ENCODE data around the gene HAGHL.

HAGHL gene

DNA sequence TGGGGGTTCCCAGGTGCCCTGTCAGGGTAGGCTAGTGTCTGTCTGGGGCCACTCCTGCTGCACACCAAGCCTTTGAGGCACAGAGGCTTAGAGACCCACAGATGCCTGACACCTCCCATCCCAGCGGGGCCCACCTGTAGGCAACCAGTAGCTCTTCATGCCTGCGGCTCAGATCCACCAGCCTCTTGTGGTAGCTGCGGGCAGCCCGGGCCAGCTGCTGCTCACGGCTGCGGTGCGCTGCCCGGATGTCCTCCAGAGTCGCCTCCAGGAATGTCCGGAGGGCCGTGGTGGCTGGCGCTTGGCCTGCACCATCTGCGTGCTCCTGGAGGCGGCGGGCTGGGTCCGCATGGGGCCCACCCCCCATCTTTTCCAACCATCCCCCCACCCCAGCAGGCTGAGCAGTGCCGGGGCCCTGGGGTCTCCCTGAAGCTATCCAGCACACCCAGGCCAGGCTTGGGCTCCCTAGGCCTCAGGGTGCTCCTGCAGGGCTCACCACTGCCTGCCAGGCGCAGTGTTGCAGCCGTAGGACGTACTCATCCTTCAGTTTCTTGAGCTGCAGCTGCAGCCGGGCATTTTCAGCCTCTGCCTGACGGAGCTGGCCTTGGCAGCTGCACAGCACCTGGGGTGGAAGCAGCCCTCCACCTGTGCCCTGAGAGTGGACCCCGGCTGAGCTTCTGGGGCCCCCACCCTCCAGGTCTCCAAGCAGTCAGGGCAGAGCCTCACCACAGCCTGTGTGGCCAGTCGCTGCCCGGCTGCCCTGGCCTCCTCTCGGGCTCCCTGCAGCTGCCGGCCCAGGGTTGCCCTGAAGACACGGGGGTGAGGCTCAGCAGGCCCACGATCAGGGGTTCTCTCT, 2.5 kb upstream of the HAGHL start:
- 88 to 89% methylated on average over 22 of the region's 29 CpGs for WGBS, 2 experiments (ENCODE audit: insufficient coverage in 2 of 2)
- peaks cover 11% of the 10 kb centered on the region for H3K4me1 ChIP-seq (ENCODE audit: control insufficient read depth, insufficient read depth, low read length, poor library complexity, severe bottlenecking)

DNA sequence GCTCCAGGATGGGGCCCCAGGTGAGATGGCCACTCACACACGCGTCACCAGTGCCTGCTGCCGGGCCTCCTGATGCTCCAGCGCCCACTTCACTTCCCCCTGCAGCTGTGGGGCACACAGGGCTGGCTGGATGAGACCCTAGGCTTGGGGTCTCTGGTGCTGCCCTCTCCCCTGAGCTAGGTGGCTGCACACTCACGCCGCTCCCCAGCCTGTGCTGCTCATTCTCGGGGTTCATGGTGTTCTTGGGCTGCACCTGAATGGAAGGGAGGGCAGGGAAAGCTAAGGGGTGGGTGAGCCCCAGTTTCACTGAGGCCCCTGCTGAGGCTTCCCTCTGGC, 1.9 kb upstream of the HAGHL start:
- WGBS, 2 experiments (ENCODE audit: insufficient coverage in 2 of 2), result 92 to 96% methylated on average over 6 to 7 of the region's 7 CpGs
- Histone ChIP-seq H3K36me3 (ENCODE audit: control insufficient read depth, insufficient read depth, low read length) (peaks cover 3% of the 10 kb centered on the region), H3K4me1 (ENCODE audit: control insufficient read depth, insufficient read depth, low read length, poor library complexity, severe bottlenecking) (peaks cover 8% of the 10 kb centered on the region), H3K9me3 (ENCODE audit: control insufficient read depth, low read length) (no peaks in the 10 kb centered on the region), H3K4me3 (ENCODE audit: extremely low read depth, insufficient read depth, low read length, poor library complexity, severe bottlenecking) (no peak overlapping the region), H3K27ac (ENCODE audit: low read depth, low read length, severe bottlenecking) (no peak overlapping the region)

More for the DNA sequence above, 2.5 kb upstream of the HAGHL start:
- H3K4me3 ChIP-seq (ENCODE audit: extremely low read depth, insufficient read depth, low read length, poor library complexity, severe bottlenecking), result no peak overlapping the region
- no peak overlapping the region for H3K27ac ChIP-seq (ENCODE audit: low read depth, low read length, severe bottlenecking)
- H3K9me3 ChIP-seq (ENCODE audit: control insufficient read depth, low read length), result no peaks in the 10 kb centered on the region
- peaks cover 3% of the 10 kb centered on the region for H3K36me3 ChIP-seq (ENCODE audit: control insufficient read depth, insufficient read depth, low read length)

DNA sequence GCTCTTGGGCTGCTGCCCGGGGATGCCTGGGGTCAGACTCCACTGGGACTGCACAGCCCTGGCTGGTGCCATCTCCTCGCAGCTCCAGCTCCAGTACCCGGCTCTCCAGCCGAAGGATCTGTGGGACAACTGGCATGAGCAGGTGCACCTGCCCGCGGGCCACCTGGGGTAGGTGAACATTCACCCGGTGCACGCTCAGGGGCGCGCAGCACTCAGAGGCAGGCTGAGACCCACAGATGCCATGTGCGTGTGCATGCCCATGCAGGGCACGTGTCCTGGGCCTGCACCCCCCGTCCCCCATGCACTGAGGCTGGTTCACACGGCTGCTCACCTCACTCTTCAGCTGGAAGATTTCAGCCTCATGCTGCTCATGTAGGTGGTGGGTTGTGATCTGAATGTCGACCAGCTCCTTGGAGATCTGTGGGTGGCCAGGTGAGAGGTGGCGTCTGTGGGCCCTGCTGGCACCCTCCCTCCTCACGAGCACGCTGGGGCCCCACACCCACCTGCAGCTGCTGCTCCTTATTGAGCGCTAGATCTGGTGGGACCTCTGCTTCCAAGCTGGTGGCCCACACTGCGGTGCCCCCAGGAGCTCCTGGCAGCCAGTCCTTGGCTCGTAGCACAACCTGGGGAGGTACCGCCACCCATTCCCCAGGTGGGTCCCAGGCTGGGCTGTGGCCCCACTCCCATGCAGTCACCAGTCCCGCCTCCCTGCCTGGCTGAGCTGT, 1.3 kb upstream of the HAGHL start:
- Histone ChIP-seq H3K27ac (ENCODE audit: low read depth, low read length, severe bottlenecking) (no peak overlapping the region), H3K4me3 (ENCODE audit: extremely low read depth, insufficient read depth, low read length, poor library complexity, severe bottlenecking) (no peak overlapping the region), H3K36me3 (ENCODE audit: control insufficient read depth, insufficient read depth, low read length) (peaks cover 4% of the 10 kb centered on the region), H3K9me3 (ENCODE audit: control insufficient read depth, low read length) (no peaks in the 10 kb centered on the region), H3K4me1 (ENCODE audit: control insufficient read depth, insufficient read depth, low read length, poor library complexity, severe bottlenecking) (peaks cover 4% of the 10 kb centered on the region)
- WGBS, 2 experiments (ENCODE audit: insufficient coverage in 2 of 2), result 91 to 95% methylated on average over 21 of the region's 23 CpGs

DNA sequence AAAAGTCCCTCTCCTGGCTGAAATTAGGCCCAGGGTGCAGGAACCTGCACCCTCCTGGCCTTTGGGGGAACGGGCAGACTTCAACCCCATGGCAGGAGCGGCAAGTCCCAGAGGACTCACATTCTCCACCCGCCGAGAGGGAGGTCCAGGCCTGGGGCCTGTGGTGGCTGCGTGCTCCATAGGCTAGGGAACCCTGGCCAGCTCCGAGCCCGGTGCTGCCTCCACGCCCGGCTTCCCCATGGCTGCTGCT, 793 bp upstream of the HAGHL start:
- Histone ChIP-seq H3K9me3 (ENCODE audit: control insufficient read depth, low read length) (no peaks in the 10 kb centered on the region), H3K27ac (ENCODE audit: low read depth, low read length, severe bottlenecking) (no peak overlapping the region), H3K4me1 (ENCODE audit: control insufficient read depth, insufficient read depth, low read length, poor library complexity, severe bottlenecking) (peaks cover 4% of the 10 kb centered on the region), H3K4me3 (ENCODE audit: extremely low read depth, insufficient read depth, low read length, poor library complexity, severe bottlenecking) (no peak overlapping the region), H3K36me3 (ENCODE audit: control insufficient read depth, insufficient read depth, low read length) (peaks cover 9% of the 10 kb centered on the region)
- WGBS, 2 experiments (ENCODE audit: insufficient coverage in 2 of 2), result 41 to 50% methylated on average over 7 to 9 of the region's 9 CpGs

DNA sequence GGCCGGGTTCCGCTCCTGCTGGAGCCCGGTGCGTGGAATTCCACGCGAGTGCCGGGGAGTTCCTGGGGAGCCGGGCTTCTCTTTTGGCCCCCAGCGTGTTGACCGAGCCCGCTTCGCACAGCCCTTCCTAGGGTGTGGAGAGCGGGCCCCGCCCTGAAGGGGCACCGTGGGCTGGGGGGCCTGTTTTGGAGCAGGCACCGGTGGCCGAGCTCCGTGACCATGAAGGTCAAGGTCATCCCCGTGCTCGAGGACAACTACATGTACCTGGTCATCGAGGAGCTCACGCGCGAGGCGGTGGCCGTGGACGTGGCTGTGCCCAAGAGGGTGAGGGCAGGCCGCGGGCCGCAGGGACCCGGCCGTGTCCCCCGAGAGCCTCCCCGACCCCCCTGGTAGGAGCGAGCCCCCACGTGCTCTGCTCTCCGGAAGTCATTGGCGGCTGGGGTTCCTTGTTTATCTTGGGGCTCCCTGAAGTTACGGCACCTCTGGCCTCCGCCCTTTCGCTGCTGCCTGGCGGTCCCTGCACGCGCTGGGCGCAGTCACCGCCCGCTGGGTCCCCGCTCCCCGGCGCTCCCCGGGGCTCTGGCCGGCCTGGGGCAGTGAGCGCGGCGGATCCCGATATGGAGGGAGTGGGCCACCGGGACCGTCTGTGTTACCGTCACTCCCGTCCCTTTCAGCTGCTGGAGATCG, 528 bp downstream of the HAGHL start:
- H3K27ac ChIP-seq (ENCODE audit: low read depth, low read length, severe bottlenecking), result no peak overlapping the region
- 3% methylated on average over 47 to 58 of the region's 61 CpGs for WGBS, 2 experiments (ENCODE audit: insufficient coverage in 2 of 2)
- H3K4me1 ChIP-seq (ENCODE audit: control insufficient read depth, insufficient read depth, low read length, poor library complexity, severe bottlenecking), result peaks cover 4% of the 10 kb centered on the region
- H3K4me3 ChIP-seq (ENCODE audit: extremely low read depth, insufficient read depth, low read length, poor library complexity, severe bottlenecking), result peak overlapping the region; percentile 58
- H3K9me3 ChIP-seq (ENCODE audit: control insufficient read depth, low read length), result no peaks in the 10 kb centered on the region
- H3K36me3 ChIP-seq (ENCODE audit: control insufficient read depth, insufficient read depth, low read length), result peaks cover 15% of the 10 kb centered on the region

DNA sequence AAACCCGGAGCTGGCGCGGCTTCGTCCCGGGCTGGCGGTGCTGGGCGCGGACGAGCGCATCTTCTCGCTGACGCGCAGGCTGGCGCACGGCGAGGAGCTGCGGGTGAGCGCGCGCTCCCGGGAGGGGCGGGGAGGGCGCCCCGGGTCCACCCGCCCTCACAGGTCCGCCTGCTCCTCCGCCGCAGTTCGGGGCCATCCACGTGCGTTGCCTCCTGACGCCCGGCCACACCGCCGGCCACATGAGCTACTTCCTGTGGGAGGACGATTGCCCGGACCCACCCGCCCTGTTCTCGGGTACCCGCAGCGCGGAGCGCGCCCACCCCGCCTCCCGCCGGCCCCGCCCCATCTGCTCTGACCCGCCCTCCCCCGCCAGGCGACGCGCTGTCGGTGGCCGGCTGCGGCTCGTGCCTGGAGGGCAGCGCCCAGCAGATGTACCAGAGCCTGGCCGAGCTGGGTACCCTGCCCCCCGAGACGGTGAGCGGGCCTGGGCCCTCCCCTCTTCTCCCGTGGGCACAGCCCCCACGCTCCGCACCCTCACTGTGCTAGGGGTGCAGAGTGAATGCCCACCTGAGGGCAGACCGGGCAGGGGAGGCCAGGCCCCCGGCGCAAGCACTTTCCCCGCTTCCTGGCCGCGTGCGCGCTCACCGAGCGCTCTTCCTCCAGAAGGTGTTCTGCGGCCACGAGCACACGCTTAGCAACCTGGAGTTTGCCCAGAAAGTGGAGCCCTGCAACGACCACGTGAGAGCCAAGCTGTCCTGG, 1.4 kb downstream of the HAGHL start:
- WGBS, 2 experiments (ENCODE audit: insufficient coverage in 2 of 2), result 3% methylated on average over 57 to 61 of the region's 80 CpGs

DNA sequence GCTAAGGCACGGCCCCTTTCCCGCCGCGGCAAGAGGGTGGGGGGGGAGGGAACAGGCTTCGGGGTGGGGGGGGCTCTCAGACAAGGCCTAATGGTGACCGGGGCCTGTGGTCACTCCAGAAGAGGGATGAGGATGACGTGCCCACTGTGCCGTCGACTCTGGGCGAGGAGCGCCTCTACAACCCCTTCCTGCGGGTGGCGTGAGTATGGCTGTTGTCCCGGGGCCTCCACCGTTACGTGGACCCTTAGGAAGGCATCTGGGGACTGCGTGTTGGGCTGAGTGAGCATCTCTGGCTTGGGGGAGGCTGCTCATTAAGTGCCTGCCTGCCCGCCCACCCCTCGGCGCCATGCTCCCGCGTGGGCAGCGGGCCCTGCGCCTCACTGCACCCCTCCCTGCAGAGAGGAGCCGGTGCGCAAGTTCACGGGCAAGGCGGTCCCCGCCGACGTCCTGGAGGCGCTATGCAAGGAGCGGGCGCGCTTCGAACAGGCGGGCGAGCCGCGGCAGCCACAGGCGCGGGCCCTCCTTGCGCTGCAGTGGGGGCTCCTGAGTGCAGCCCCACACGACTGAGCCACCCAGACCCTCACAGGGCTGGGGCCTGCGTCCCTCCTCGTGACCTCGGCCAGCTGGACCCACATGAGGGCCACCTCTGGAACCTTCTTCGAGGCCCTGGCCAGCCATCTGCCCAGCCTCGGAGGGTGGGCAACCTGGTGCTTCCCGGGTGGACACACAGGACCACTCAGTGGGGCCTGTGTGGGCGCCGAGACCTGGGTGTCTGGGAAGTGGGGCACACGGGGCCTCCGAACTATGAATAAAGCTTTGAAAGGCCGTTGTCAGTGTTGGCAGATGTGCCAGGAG, 2.2 kb downstream of the HAGHL start:
- WGBS, 2 experiments (ENCODE audit: insufficient coverage in 2 of 2), result 83 to 86% methylated on average over 46 to 52 of the region's 55 CpGs

More for the DNA sequence above, 1.4 kb downstream of the HAGHL start:
- Histone ChIP-seq H3K36me3 (ENCODE audit: control insufficient read depth, insufficient read depth, low read length) (peaks cover 19% of the 10 kb centered on the region), H3K4me1 (ENCODE audit: control insufficient read depth, insufficient read depth, low read length, poor library complexity, severe bottlenecking) (peaks cover 4% of the 10 kb centered on the region), H3K9me3 (ENCODE audit: control insufficient read depth, low read length) (no peaks in the 10 kb centered on the region), H3K27ac (ENCODE audit: low read depth, low read length, severe bottlenecking) (no peak overlapping the region), H3K4me3 (ENCODE audit: extremely low read depth, insufficient read depth, low read length, poor library complexity, severe bottlenecking) (peak overlapping the region; percentile 58)

DNA sequence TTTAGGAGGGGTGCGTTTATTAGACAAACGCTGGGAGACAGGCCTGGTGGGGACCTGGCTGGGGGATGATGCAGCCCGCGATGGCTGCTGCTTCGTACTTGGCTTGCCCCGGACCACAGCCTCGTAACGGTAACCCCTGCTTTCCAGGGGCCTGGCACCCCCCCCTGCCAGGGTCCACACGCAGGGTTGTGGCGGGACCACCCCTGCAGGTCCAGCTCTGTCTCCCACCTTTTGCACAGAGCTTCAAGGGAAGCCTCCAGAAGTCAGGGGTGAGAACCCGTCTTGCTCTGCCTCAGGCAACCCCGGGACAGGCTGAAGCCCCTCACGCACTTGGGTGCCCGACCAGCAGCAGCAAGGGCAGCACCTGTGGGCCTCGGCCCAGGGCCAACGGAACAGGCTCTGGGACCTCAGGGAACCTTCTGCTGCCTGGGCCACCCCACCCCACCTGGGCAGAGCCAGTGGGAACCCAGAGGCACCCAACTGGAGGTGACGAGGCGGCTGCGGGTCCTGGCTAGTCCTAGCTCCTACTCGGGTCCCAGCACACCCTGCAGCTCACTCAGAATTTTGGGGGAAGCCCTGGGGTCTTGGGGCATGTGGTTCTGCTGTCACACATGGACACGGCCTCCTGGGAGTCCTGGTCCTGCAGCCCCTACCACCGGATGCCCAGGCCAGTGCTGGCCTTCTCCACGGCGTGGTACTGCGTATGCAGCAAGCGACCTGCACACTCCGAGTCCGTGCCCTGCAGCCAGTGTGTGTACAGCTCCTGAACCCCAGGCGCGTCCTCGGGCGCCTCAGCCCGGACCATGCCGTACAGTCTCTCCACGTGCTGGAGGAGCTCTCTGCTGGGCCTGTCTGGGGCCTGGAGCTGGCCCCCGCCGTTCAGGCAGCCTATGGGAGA, 3.1 kb downstream of the HAGHL start:
- Histone ChIP-seq H3K9me3 (ENCODE audit: control insufficient read depth, low read length) (no peaks in the 10 kb centered on the region), H3K36me3 (ENCODE audit: control insufficient read depth, insufficient read depth, low read length) (peaks cover 24% of the 10 kb centered on the region), H3K4me1 (ENCODE audit: control insufficient read depth, insufficient read depth, low read length, poor library complexity, severe bottlenecking) (peaks cover 4% of the 10 kb centered on the region), H3K4me3 (ENCODE audit: extremely low read depth, insufficient read depth, low read length, poor library complexity, severe bottlenecking) (no peak overlapping the region), H3K27ac (ENCODE audit: low read depth, low read length, severe bottlenecking) (no peak overlapping the region)
- WGBS, 2 experiments (ENCODE audit: insufficient coverage in 2 of 2), result 93% methylated on average over 35 to 37 of the region's 37 CpGs

More for the DNA sequence above, 2.2 kb downstream of the HAGHL start:
- Histone ChIP-seq H3K27ac (ENCODE audit: low read depth, low read length, severe bottlenecking) (no peak overlapping the region), H3K4me3 (ENCODE audit: extremely low read depth, insufficient read depth, low read length, poor library complexity, severe bottlenecking) (no peak overlapping the region), H3K9me3 (ENCODE audit: control insufficient read depth, low read length) (no peaks in the 10 kb centered on the region), H3K36me3 (ENCODE audit: control insufficient read depth, insufficient read depth, low read length) (peaks cover 24% of the 10 kb centered on the region), H3K4me1 (ENCODE audit: control insufficient read depth, insufficient read depth, low read length, poor library complexity, severe bottlenecking) (peaks cover 4% of the 10 kb centered on the region)

DNA sequence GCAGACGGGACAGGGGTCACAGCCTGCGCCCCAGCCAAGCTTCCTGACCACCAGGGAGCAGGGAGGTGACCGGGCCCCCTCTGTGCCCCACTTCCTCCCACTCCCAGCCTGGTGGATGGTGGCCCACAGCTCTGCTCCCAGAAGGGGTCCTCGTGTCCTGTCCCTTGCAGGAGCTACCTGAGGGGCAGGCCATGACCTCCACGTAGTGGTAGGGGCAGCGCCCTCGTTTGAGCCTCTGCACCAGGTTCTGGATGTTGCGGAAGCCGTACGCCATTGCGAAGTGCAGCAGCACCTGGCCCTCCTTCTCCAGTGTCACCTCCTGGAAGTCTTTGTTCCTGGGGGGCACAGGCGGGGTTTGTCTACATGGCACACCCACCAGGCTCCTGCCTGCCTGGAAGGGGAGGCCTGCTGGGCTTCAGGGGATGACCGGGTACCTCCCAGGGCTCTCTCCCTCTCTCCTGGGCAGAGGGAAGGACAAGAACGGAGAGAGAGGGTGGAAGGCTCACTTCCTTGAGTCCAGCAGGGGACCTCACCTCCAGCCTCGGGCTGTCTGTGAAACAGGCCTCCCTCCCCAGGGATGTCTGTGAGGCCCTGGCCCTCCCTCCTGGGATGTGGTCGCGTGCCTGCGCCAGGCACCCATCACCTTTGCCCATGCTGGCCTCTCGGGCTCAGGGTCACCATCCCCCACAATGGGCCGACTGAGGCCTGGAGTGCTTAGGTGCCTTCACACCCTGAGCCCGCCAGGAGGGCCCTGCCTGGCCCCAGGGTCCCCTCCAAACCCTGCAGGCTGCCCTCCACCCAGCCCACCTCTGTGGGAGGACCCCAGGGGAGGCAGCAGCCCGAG, 4.0 kb downstream of the HAGHL start:
- H3K9me3 ChIP-seq (ENCODE audit: control insufficient read depth, low read length), result no peaks in the 10 kb centered on the region
- 88 to 93% methylated on average over 18 to 19 of the region's 22 CpGs for WGBS, 2 experiments (ENCODE audit: insufficient coverage in 2 of 2)

More for the DNA sequence above, 4.0 kb downstream of the HAGHL start:
- H3K4me1 ChIP-seq (ENCODE audit: control insufficient read depth, insufficient read depth, low read length, poor library complexity, severe bottlenecking), result peaks cover 4% of the 10 kb centered on the region
- no peak overlapping the region for H3K27ac ChIP-seq (ENCODE audit: low read depth, low read length, severe bottlenecking)
- H3K4me3 ChIP-seq (ENCODE audit: extremely low read depth, insufficient read depth, low read length, poor library complexity, severe bottlenecking), result no peak overlapping the region
- H3K36me3 ChIP-seq (ENCODE audit: control insufficient read depth, insufficient read depth, low read length), result peaks cover 31% of the 10 kb centered on the region
